ENCODE measurements around the gene TTC21A.

Gene TTC21A

GRCh38 chr3:39144748-39145380 lies 37.4 kb downstream of the TTC21A start:
- in situ Hi-C loops (cut with HindIII; ENCODE audit: low sequenced_read_pairs) = no loop called here
- DNase-seq (ENCODE audit: low read depth, low spot score) = no peak
- no peak for TF ChIP-seq CTCF (IDR thresholded peaks at IDR 0.05; ENCODE audit: low read depth, low read length)

GRCh38 chr3:39146083-39146501 lies 38.6 kb downstream of the TTC21A start:
- no peak overlapping the region for H3K4me3 ChIP-seq (ENCODE audit: low read depth, low read length)
- in situ Hi-C loops (cut with HindIII; ENCODE audit: low sequenced_read_pairs) = no loop called here
- no peak for TF ChIP-seq CTCF (IDR thresholded peaks at IDR 0.05; ENCODE audit: low read depth, low read length)
- no peak for DNase-seq (ENCODE audit: low read depth, low spot score)

More at GRCh38 chr3:39144748-39145380, 37.4 kb downstream of the TTC21A start:
- no peak overlapping the region for H3K4me3 ChIP-seq (ENCODE audit: low read depth, low read length)

- peak; percentile 97 for DNase-seq (ENCODE audit: low read depth, low spot score)
- H3K4me3 ChIP-seq (ENCODE audit: low read depth, low read length) = no peak overlapping the region
- peak; percentile 10 for TF ChIP-seq CTCF (IDR thresholded peaks at IDR 0.05; ENCODE audit: low read depth, low read length)
- in situ Hi-C loops (cut with HindIII; ENCODE audit: low sequenced_read_pairs) = no loop called here
Observed at GRCh38 chr3:39146611-39147591, 39.4 kb downstream of the TTC21A start.

GRCh38 chr3:39147711-39148434 lies 40.4 kb downstream of the TTC21A start:
- peak; percentile 74 for DNase-seq (ENCODE audit: low read depth, low spot score)
- TF ChIP-seq CTCF (IDR thresholded peaks at IDR 0.05; ENCODE audit: low read depth, low read length) = no peak
- H3K4me3 ChIP-seq (ENCODE audit: low read depth, low read length) = no peak overlapping the region

GRCh38 chr3:39148435-39149058 lies 41.1 kb downstream of the TTC21A start:
- in situ Hi-C loops (cut with HindIII; ENCODE audit: low sequenced_read_pairs) = no loop called here
- DNase-seq (ENCODE audit: low read depth, low spot score) = no peak
- TF ChIP-seq CTCF (IDR thresholded peaks at IDR 0.05; ENCODE audit: low read depth, low read length) = no peak
- H3K4me3 ChIP-seq (ENCODE audit: low read depth, low read length) = no peak overlapping the region

More at GRCh38 chr3:39147711-39148434, 40.4 kb downstream of the TTC21A start:
- in situ Hi-C loops (cut with HindIII; ENCODE audit: low sequenced_read_pairs) = no loop called here

- H3K4me3 ChIP-seq (ENCODE audit: low read depth, low read length) = no peak overlapping the region
- TF ChIP-seq CTCF (IDR thresholded peaks at IDR 0.05; ENCODE audit: low read depth, low read length) = no peak
- no peak for DNase-seq (ENCODE audit: low read depth, low spot score)
- in situ Hi-C loops (cut with HindIII; ENCODE audit: low sequenced_read_pairs) = no loop called here
Observed at GRCh38 chr3:39149059-39149455, 41.6 kb downstream of the TTC21A start.
